ENCODE data around the gene GTSF1L.

GTSF1L gene

GRCh38 chr20:43724383-43724782 is 2.4 kb downstream of the GTSF1L start:
- TF ChIP-seq EZH2phosphoT487 (IDR thresholded peaks at IDR 0.05; ENCODE audit: low read length) = no peak
- Histone ChIP-seq H3K36me3 (replicated peaks; ENCODE audit: insufficient read depth, low read length) (no peaks in the 10 kb centered on the region), H3K9me3 (replicated peaks; ENCODE audit: insufficient read depth, low read length) (no peaks in the 10 kb centered on the region), H3K4me2 (ENCODE audit: low read depth, low read length) (no peak overlapping the region), H3K9me2 (replicated peaks; ENCODE audit: insufficient read depth, low read length) (no peaks in the 10 kb centered on the region), H3K4me1 (ENCODE audit: low read length) (peaks cover 15% of the 10 kb centered on the region), H3K9ac (ENCODE audit: low read length) (no peak overlapping the region), H4K20me1 (ENCODE audit: insufficient read depth, low read length) (no peaks in the 10 kb centered on the region), H3K27me3 (replicated peaks; ENCODE audit: insufficient read depth, low read length) (no peaks in the 10 kb centered on the region), H3K4me3 (ENCODE audit: low read length) (no peak overlapping the region), H2AFZ (ENCODE audit: low read length) (no peak overlapping the region), H3F3A (ENCODE audit: insufficient read depth, low read length) (peaks cover 6% of the 10 kb centered on the region), H3K27ac (ENCODE audit: low read length) (no peak overlapping the region), H3K79me2 (ENCODE audit: low read length) (no peaks in the 10 kb centered on the region)
- DNase-seq = no peak

GRCh38 chr20:43723735-43724134 is 3.1 kb downstream of the GTSF1L start:
- no peaks in the 10 kb centered on the region for H3K9me3 ChIP-seq (replicated peaks; ENCODE audit: insufficient read depth, low read length)
- DNase-seq = no peak
- H3K79me2 ChIP-seq (ENCODE audit: low read length) = no peaks in the 10 kb centered on the region
- H3K4me2 ChIP-seq (ENCODE audit: low read depth, low read length) = no peak overlapping the region
- H2AFZ ChIP-seq (ENCODE audit: low read length) = no peak overlapping the region
- no peak overlapping the region for H3K27ac ChIP-seq (ENCODE audit: low read length)
- no peaks in the 10 kb centered on the region for H4K20me1 ChIP-seq (ENCODE audit: insufficient read depth, low read length)
- peaks cover 12% of the 10 kb centered on the region for H3K4me1 ChIP-seq (ENCODE audit: low read length)
- no peaks in the 10 kb centered on the region for H3K36me3 ChIP-seq (replicated peaks; ENCODE audit: insufficient read depth, low read length)
- TF ChIP-seq CTCF (IDR thresholded peaks at IDR 0.05; ENCODE audit: low read length) (no peak), EZH2phosphoT487 (IDR thresholded peaks at IDR 0.05; ENCODE audit: low read length) (no peak), EZH2 (optimal IDR thresholded peaks at IDR 0.05; ENCODE audit: low read depth, low read length) (no peak)
- H3F3A ChIP-seq (ENCODE audit: insufficient read depth, low read length) = peaks cover 6% of the 10 kb centered on the region
- H3K4me3 ChIP-seq (ENCODE audit: low read length) = no peak overlapping the region
- H3K9me2 ChIP-seq (replicated peaks; ENCODE audit: insufficient read depth, low read length) = no peaks in the 10 kb centered on the region
- H3K9ac ChIP-seq (ENCODE audit: low read length) = no peak overlapping the region
- no peaks in the 10 kb centered on the region for H3K27me3 ChIP-seq (replicated peaks; ENCODE audit: insufficient read depth, low read length)

DNA sequence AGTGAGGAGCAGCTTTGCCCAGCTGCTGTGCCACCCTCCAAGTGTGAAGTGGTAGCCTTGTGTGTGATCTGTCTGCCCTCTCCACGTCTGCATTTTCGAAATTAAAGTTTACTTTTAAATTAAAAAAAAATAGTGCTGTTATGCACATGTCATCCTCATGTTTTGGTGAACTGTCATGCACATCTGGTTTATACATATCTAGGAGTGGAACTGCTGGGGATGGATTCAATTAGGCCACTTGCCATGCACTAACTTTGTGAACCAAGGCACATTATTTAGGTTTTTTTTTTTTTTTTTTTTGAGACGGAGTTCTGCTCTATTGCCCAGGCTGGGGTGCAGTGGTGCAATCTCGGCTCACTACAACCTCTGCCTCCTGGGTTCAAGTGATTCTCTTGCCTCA is 3.6 kb downstream of the GTSF1L start:
- Histone ChIP-seq H3F3A (ENCODE audit: insufficient read depth, low read length) (peaks cover 6% of the 10 kb centered on the region), H3K9ac (ENCODE audit: low read length) (no peak overlapping the region), H3K36me3 (replicated peaks; ENCODE audit: insufficient read depth, low read length) (no peaks in the 10 kb centered on the region), H3K27me3 (replicated peaks; ENCODE audit: insufficient read depth, low read length) (no peaks in the 10 kb centered on the region), H4K20me1 (ENCODE audit: insufficient read depth, low read length) (no peaks in the 10 kb centered on the region), H3K4me2 (ENCODE audit: low read depth, low read length) (no peak overlapping the region), H3K79me2 (ENCODE audit: low read length) (no peaks in the 10 kb centered on the region), H2AFZ (ENCODE audit: low read length) (no peak overlapping the region), H3K9me3 (replicated peaks; ENCODE audit: insufficient read depth, low read length) (no peaks in the 10 kb centered on the region), H3K4me3 (ENCODE audit: low read length) (no peak overlapping the region), H3K4me1 (ENCODE audit: low read length) (peaks cover 8% of the 10 kb centered on the region), H3K27ac (ENCODE audit: low read length) (no peak overlapping the region), H3K9me2 (replicated peaks; ENCODE audit: insufficient read depth, low read length) (no peaks in the 10 kb centered on the region)
- no peak for DNase-seq
- TF ChIP-seq EZH2phosphoT487 (IDR thresholded peaks at IDR 0.05; ENCODE audit: low read length) (no peak), CTCF (IDR thresholded peaks at IDR 0.05; ENCODE audit: low read length) (no peak), EZH2 (optimal IDR thresholded peaks at IDR 0.05; ENCODE audit: low read depth, low read length) (no peak)

DNA sequence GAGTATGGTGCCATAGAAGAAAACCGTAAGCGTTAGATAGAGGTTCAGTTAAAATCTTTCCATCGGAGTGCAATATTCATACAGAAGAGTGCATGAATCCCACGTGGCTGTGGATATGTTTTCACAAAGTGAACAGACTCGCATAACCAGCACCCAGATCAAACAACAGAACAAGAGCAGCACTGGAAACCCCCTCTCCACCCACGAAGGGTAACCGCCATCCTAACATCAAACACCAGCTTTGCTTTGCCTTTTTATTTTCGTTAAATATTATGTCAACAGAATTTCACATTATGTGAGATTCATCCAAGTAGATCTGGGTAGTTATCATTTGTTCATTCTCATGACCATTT is 4.7 kb downstream of the GTSF1L start:
- DNase-seq = no peak
- Histone ChIP-seq H3K9ac (ENCODE audit: low read length) (no peak overlapping the region), H3K4me2 (ENCODE audit: low read depth, low read length) (no peak overlapping the region), H3K36me3 (replicated peaks; ENCODE audit: insufficient read depth, low read length) (no peaks in the 10 kb centered on the region), H3K9me2 (replicated peaks; ENCODE audit: insufficient read depth, low read length) (no peaks in the 10 kb centered on the region), H4K20me1 (ENCODE audit: insufficient read depth, low read length) (no peaks in the 10 kb centered on the region), H3F3A (ENCODE audit: insufficient read depth, low read length) (no peaks in the 10 kb centered on the region; the same call in 1 of the 2 replicates), H3K27me3 (replicated peaks; ENCODE audit: insufficient read depth, low read length) (no peaks in the 10 kb centered on the region), H3K4me3 (ENCODE audit: low read length) (no peak overlapping the region), H3K9me3 (replicated peaks; ENCODE audit: insufficient read depth, low read length) (no peaks in the 10 kb centered on the region), H3K27ac (ENCODE audit: low read length) (no peak overlapping the region), H3K4me1 (ENCODE audit: low read length) (no peaks in the 10 kb centered on the region), H3K79me2 (ENCODE audit: low read length) (no peaks in the 10 kb centered on the region), H2AFZ (ENCODE audit: low read length) (no peak overlapping the region)
- TF ChIP-seq EZH2 (optimal IDR thresholded peaks at IDR 0.05; ENCODE audit: low read depth, low read length) = no peak
- TF ChIP-seq EZH2phosphoT487 (IDR thresholded peaks at IDR 0.05; ENCODE audit: low read length) = no peak
- no peak for TF ChIP-seq CTCF (IDR thresholded peaks at IDR 0.05; ENCODE audit: low read length)

Data from MM.1S (cell line).